Suprapubic skin (tissue), 4 donors: ENCODE measurements around the gene ALPG. TPM values are rescaled to one million over a fixed set of nuclear protein-coding genes. Genes with fewer than 3 reads are reported as not detected.
"Not testable (repeated sequence)": the region's sequence is repeated elsewhere in the genome, so short reads cannot be mapped to it uniquely, and the experiment has no call there.

ENCODE experiments used
- DNase-seq, 2 donors: peaks; one replicate each; pipeline ENCODE4 v3.0.0-alpha.2; 2019; ENCODE audit warnings: low spot score in 2 of 2
- H3K27ac ChIP-seq: fragments of 200-600 bp; sonication (generic); one replicate; pipeline ENCODE4 v1.5.1; 2019
- H3K27me3 ChIP-seq: fragments of 200-600 bp; sonication (generic); one replicate; pipeline ENCODE4 v1.5.1; 2019
- H3K36me3 ChIP-seq: fragments of 200-600 bp; sonication (generic); one replicate; pipeline ENCODE4 v1.5.1; 2019
- H3K4me1 ChIP-seq: fragments of 200-600 bp; sonication (generic); one replicate; pipeline ENCODE4 v1.5.1; 2019
- H3K4me3 ChIP-seq: fragments of 200-600 bp; sonication (generic); one replicate; pipeline ENCODE4 v1.5.1; 2019; ENCODE audit warnings: mild to moderate bottlenecking
- H3K9me3 ChIP-seq: fragments of 200-600 bp; sonication (generic); one replicate; pipeline ENCODE4 v1.5.1; 2019
- CTCF ChIP-seq, 2 donors: fragments of 200-600 bp in 1 of 2; fragments of 450-650 bp in 1 of 2; sonication (generic) in 1 of 2; IDR thresholded peaks; one replicate each; pipeline ENCODE4 v1.5.1; 2016 to 2019; ENCODE audit warnings: antibody characterized with exemption in 2 of 2, mild to moderate bottlenecking in 1 of 2, moderate library complexity in 1 of 2
- EP300 ChIP-seq: sonication (generic); formaldehyde crosslinking; IDR thresholded peaks from one replicate; pipeline ENCODE4 v1.6.1; 2017; ENCODE audit warnings: antibody characterized with exemption
- POLR2A ChIP-seq, 2 donors: fragments of 450-650 bp; IDR thresholded peaks; one replicate each; pipeline ENCODE4 v1.6.1; 2017; ENCODE audit warnings: antibody characterized with exemption in 2 of 2, mild to moderate bottlenecking in 2 of 2, moderate library complexity in 2 of 2
- POLR2AphosphoS5 ChIP-seq, 3 donors: sonication (generic); formaldehyde crosslinking; IDR thresholded peaks; one replicate each; pipeline ENCODE4 v1.6.1; 2017; ENCODE audit warnings: antibody characterized with exemption in 3 of 3
- WGBS: methylation state at CpG from one replicate; pipeline ENCODE4 v1.1.5; 2018; 5-methylcytosine and 5-hydroxymethylcytosine counted together
- total RNA-seq, 4 donors: library from RNA; depleted of rRNA; stranded (reverse); fragments of >200 nt; gene quantifications; one replicate each; pipeline ENCODE4 v1.1.0, GENCODE V29; 2016

ALPG gene
- total RNA-seq, 4 donors from 2014 or later = not detected

- TF ChIP-seq EP300 (no peak), CTCF (IDR thresholded peaks at IDR 0.05) (peak in 1 of 2 donors; percentile 69), POLR2AphosphoS5 (IDR thresholded peaks at IDR 0.05) (no peak), POLR2A (IDR thresholded peaks at IDR 0.05) (no peak)
- H3K4me3 ChIP-seq = no peak overlapping the region
Observed at GRCh38 chr2:232444409-232445148, 37.9 kb downstream of the ALPG start.

DNA sequence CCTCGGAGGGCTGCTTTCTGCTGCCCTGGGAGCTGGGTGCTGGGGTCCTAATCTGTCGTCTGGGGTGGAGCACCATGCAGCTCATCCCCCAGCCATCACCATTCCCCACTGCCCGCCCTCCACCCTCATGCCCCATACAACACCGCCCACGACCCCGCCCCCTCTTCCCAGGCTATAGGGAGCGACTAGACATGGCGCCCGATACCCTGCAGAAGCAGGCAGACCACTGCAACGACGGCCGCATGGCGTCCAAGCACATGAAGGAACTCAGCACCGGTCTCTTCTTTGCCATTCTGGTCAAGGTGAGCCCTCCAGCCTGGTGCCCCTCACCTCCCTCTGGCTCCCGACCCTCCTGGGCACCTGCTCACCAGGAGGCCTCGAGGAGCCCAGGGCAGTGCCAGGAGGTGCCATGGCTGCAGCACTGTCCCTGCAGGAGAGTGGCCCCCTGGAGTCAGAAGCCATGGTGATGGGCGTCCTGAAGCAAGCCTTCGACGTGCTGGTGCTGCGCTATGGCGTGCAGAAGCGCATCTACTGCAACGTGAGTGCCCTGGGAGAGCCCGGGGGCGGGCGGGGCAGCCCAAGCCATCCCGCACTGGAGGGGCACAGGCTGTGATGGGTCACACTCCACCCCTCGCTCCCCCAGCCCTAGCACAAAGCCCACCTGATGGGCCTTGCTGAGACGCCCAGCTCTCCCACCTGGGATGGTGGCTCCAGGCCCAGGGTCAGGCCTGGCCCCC lies 38.7 kb downstream of the ALPG start:
- not testable (repeated sequence) for H3K9me3 ChIP-seq, H3K4me3 ChIP-seq, H3K27ac ChIP-seq, H3K4me1 ChIP-seq, H3K36me3 ChIP-seq
- whole genome bisulfite sequencing = 75% methylated on average over 11 of the region's 29 CpGs
- peaks cover 10% of the 10 kb centered on the region for H3K27me3 ChIP-seq
- peak in 1 of 2 donors; percentile 67 for DNase-seq

More at GRCh38 chr2:232444409-232445148, 37.9 kb downstream of the ALPG start:
- H3K27me3 ChIP-seq = peaks cover 8% of the 10 kb centered on the region
- DNase-seq = peak in 1 of 2 donors; percentile 77
- WGBS = 73% methylated on average over 18 of the region's 21 CpGs
- H3K27ac ChIP-seq = no peak overlapping the region
- H3K36me3 ChIP-seq = no peaks in the 10 kb centered on the region
- no peaks in the 10 kb centered on the region for H3K9me3 ChIP-seq
- no peaks in the 10 kb centered on the region for H3K4me1 ChIP-seq

DNA sequence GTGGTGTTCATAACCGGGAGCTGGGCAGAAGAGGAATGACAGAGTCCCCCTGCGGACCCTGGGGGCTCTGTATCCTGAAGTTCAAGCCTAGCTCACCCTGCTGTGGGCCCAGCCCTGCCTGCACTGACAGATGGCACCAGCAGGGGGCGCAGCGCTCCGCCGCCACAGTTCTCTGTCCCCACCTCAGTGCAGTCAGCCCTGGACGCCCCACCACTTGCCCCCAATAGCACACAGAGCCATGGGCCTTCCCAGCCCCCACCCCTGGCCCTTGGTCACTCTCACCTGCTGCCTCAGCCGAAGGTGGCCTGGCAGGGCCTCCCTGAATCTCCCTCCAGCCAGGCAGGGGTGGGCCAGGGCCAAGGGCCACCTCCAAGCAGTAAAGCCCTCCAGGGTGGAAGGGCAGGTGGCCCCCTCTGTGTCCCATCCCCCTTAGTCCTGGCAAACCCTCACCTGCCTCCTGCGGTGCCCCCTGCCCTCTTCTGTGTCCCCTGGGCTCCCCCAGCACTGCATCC lies 39.7 kb downstream of the ALPG start:
- H3K4me1 ChIP-seq, H3K27ac ChIP-seq, H3K9me3 ChIP-seq, H3K4me3 ChIP-seq, H3K36me3 ChIP-seq: not testable (repeated sequence)
- peak in 1 of 2 donors; percentile 59 for DNase-seq
- peaks cover 10% of the 10 kb centered on the region for H3K27me3 ChIP-seq
- WGBS = 100% methylated on average over 1 of the region's 9 CpGs
- peak in 1 of 2 donors; percentile 25 for TF ChIP-seq CTCF (IDR thresholded peaks at IDR 0.05)

DNA sequence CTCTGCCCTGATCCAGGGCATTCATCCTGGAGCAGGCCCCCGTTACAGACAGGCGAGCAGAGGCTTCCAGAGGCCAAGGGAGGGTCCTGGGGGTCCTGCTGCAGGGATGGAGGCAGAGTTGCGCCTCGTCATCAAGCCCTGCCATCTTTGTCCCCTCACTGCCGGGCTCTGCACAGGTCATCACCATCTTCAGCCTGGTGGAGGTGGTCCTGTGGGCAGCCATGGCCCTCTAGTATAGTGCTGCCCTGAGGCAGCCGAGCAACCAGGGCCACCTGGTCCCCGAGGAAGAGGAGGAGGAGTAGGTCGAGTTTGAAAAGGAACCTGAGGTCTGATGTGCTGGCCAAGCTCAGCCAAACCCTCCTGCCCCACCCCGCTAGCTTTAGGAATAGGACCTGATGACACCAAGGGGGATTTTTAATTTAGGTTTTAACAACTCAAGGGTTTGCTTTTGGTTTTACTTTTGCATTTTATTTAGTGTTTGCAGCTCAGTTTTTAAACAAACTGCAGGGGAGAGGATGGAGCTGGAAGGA lies 40.5 kb downstream of the ALPG start:
- no peak for TF ChIP-seq POLR2A (IDR thresholded peaks at IDR 0.05)
- no peaks in the 10 kb centered on the region for H3K36me3 ChIP-seq
- no peak overlapping the region for H3K27ac ChIP-seq
- peaks cover 10% of the 10 kb centered on the region for H3K27me3 ChIP-seq
- no peak overlapping the region for H3K4me3 ChIP-seq
- WGBS = 72% methylated on average over 7 of the region's 9 CpGs
- H3K9me3 ChIP-seq = no peaks in the 10 kb centered on the region
- H3K4me1 ChIP-seq = no peaks in the 10 kb centered on the region
- peak in 1 of 2 donors; percentile 53 for DNase-seq

DNA sequence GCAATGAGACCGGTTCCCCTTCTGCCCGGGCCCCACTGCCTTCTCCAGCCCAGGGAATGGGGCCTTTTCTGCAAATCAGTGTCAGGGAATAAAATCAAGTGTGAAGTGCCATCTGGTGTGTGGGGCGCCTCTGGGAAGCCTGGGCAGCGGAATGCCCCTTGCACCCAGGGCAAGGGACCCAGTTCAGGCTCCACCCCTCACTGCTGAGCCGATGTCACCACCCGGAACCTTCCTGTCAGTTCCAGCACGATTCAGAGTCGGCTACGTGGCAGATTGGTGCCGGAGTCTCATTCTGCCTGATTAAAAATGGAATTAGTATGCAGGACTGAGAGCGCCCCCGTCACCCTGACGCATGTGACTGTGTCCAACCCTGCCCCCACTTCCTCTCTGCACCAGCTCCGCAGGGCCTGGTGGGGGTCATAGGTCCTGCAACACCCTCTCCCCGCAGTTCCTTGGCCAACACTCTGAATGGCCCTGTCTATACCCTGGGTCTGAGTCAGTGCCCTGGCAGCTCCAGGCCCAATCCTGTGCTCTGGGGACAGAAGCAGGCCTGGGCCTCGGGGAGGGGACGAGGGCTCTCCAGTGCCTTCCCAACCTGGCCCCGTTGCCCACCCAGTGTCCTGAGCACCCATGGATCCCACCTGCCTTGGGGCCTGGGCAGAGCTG lies 41.1 kb downstream of the ALPG start:
- 90% methylated on average over 6 of the region's 18 CpGs for WGBS
- Histone ChIP-seq H3K4me3 (no peak overlapping the region), H3K27ac (no peak overlapping the region), H3K36me3 (no peaks in the 10 kb centered on the region), H3K9me3 (no peaks in the 10 kb centered on the region), H3K27me3 (peaks cover 10% of the 10 kb centered on the region), H3K4me1 (no peaks in the 10 kb centered on the region)
- DNase-seq = peak in 1 of 2 donors; percentile 70
- TF ChIP-seq CTCF (IDR thresholded peaks at IDR 0.05) = no peak
- TF ChIP-seq POLR2AphosphoS5 (IDR thresholded peaks at IDR 0.05) = no peak
- TF ChIP-seq EP300 = no peak
- TF ChIP-seq POLR2A (IDR thresholded peaks at IDR 0.05) = no peak

DNA sequence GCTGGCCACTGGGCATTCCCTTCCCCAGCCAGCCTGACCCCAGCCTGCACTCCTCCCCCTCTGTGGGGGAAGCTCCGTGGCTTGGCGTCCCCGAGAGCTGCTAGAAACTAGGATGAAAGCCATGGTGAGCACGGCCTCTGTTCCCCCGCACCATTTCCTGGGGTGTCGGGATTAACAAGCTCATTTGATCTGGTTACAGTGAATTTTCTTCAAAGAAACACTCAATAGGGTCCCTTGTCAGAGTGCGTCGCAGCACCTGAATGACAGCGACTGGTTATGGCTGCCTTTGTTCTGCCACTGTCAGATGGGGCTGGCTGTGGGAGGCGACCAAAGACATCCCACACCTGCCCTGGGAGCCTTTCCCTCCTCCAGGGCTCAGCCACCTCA lies 41.7 kb downstream of the ALPG start:
- no peaks in the 10 kb centered on the region for H3K36me3 ChIP-seq
- no peaks in the 10 kb centered on the region for H3K4me1 ChIP-seq
- DNase-seq = no peak
- no peaks in the 10 kb centered on the region for H3K9me3 ChIP-seq
- WGBS = 73% methylated on average over 6 of the region's 10 CpGs
- no peak overlapping the region for H3K4me3 ChIP-seq
- TF ChIP-seq POLR2A (IDR thresholded peaks at IDR 0.05) = no peak
- TF ChIP-seq POLR2AphosphoS5 (IDR thresholded peaks at IDR 0.05) = no peak
- TF ChIP-seq CTCF (IDR thresholded peaks at IDR 0.05) = no peak
- no peak for TF ChIP-seq EP300
- no peak overlapping the region for H3K27ac ChIP-seq
- peaks cover 10% of the 10 kb centered on the region for H3K27me3 ChIP-seq
